ENCODE results near the gene EID1. TPM values are rescaled to one million over a fixed set of nuclear protein-coding genes. Genes with fewer than 3 reads are reported as not detected.

EID1 gene
- total and polyA plus RNA-seq, 9 of the 15 experiments (the other 6 are each of a cell fraction or from before 2014, with no cell fraction given): 46.5 to 211 (median 143) TPM

- TF ChIP-seq NR0B1 (IDR thresholded peaks at IDR 0.05; ENCODE audit: partially characterized antibody) (no peak), IRF9 (tag; IDR thresholded peaks at IDR 0.05) (peak; percentile 86), SPI1 (IDR thresholded peaks at IDR 0.05; ENCODE audit: borderline replicate concordance, low read depth, low read length) (0 out of 2 replicates have a peak, but pooled peaks have one; percentile 23), ETS2 (tag; IDR thresholded peaks at IDR 0.05; ENCODE audit: borderline replicate concordance, poor library complexity, severe bottlenecking) (no peak), COPS2 (conservative IDR thresholded peaks at IDR 0.05) (no peak), ZNF212 (CRISPR knock-in tag; IDR thresholded peaks at IDR 0.05) (no peak), C11orf30 (IDR thresholded peaks at IDR 0.05; ENCODE audit: low read depth) (peak; percentile 50), ZNF511 (CRISPR knock-in tag; IDR thresholded peaks at IDR 0.05) (no peak; the same call in 1 of the 2 replicates), ZNF445 (CRISPR knock-in tag; IDR thresholded peaks at IDR 0.05; ENCODE audit: low read depth) (no peak), EHMT2 (IDR thresholded peaks at IDR 0.05) (peak; percentile 80), YBX1 (IDR thresholded peaks at IDR 0.05) (no peak), ZNF282 (CRISPR knock-in tag; IDR thresholded peaks at IDR 0.05) (no peak), POLR3A (IDR thresholded peaks at IDR 0.05; ENCODE audit: borderline replicate concordance, extremely low read depth, insufficient read depth, insufficient read length) (no peak), MCM5 (IDR thresholded peaks at IDR 0.05; ENCODE audit: low read depth) (no peak), USF1 (CRISPR knock-in tag; IDR thresholded peaks at IDR 0.05) (no peak), PRDM10 (IDR thresholded peaks at IDR 0.05; ENCODE audit: partially characterized antibody) (peak; percentile 96)
Measured at GRCh38 chr15:48877630-48878595, at the start of gene EID1 (continued).
